ENCODE measurements around the gene TNFRSF17.

Gene TNFRSF17

GRCh38 chr16:11986521-11987057 is 21.6 kb downstream of the TNFRSF17 start:
- no peak overlapping the region for H3K4me3 ChIP-seq
- no peaks in the 10 kb centered on the region for H3K9me3 ChIP-seq
- no peaks in the 10 kb centered on the region for H3K36me3 ChIP-seq
- H3K27ac ChIP-seq, result no peak overlapping the region
- TF ChIP-seq CTCF (IDR thresholded peaks at IDR 0.05), result no peak
- no peaks in the 10 kb centered on the region for H3K27me3 ChIP-seq
- intact Hi-C loops (cut with DNase I; ENCODE audit: low total_unique reads), result no loop called here
- DNase-seq, result no peak
- H3K4me1 ChIP-seq, result no peaks in the 10 kb centered on the region

- H3K4me3 ChIP-seq, result no peak overlapping the region
- no peaks in the 10 kb centered on the region for H3K36me3 ChIP-seq
- intact Hi-C loops (cut with DNase I; ENCODE audit: low total_unique reads), result no loop called here
- no peak overlapping the region for H3K27ac ChIP-seq
- no peaks in the 10 kb centered on the region for H3K9me3 ChIP-seq
- DNase-seq, result no peak
- TF ChIP-seq CTCF (IDR thresholded peaks at IDR 0.05), result no peak
- no peaks in the 10 kb centered on the region for H3K4me1 ChIP-seq
- H3K27me3 ChIP-seq, result no peaks in the 10 kb centered on the region
These were observed 23.4 kb downstream of the TNFRSF17 start for GRCh38 chr16:11988258-11988978.

- H3K9me3 ChIP-seq, result no peaks in the 10 kb centered on the region
- no peak for TF ChIP-seq CTCF (IDR thresholded peaks at IDR 0.05)
- H3K27ac ChIP-seq, result no peak overlapping the region
- H3K4me1 ChIP-seq, result no peaks in the 10 kb centered on the region
- no peaks in the 10 kb centered on the region for H3K27me3 ChIP-seq
- H3K4me3 ChIP-seq, result no peak overlapping the region
- no peaks in the 10 kb centered on the region for H3K36me3 ChIP-seq
- no peak for DNase-seq
- intact Hi-C loops (cut with DNase I; ENCODE audit: low total_unique reads), result no loop called here
These were observed 25.8 kb downstream of the TNFRSF17 start for GRCh38 chr16:11990702-11991390.

GRCh38 chr16:11992008-11992584 is 27.1 kb downstream of the TNFRSF17 start:
- Histone ChIP-seq H3K27ac (no peak overlapping the region), H3K9me3 (no peaks in the 10 kb centered on the region), H3K4me3 (no peak overlapping the region), H3K27me3 (no peaks in the 10 kb centered on the region), H3K4me1 (no peaks in the 10 kb centered on the region), H3K36me3 (no peaks in the 10 kb centered on the region)
- intact Hi-C loops (cut with DNase I; ENCODE audit: low total_unique reads), result no loop called here
- DNase-seq, result no peak
- TF ChIP-seq CTCF (IDR thresholded peaks at IDR 0.05), result no peak

- Histone ChIP-seq H3K4me1 (no peaks in the 10 kb centered on the region), H3K36me3 (no peaks in the 10 kb centered on the region), H3K27ac (no peak overlapping the region), H3K27me3 (no peaks in the 10 kb centered on the region), H3K9me3 (no peaks in the 10 kb centered on the region), H3K4me3 (no peak overlapping the region)
- intact Hi-C loops (cut with DNase I; ENCODE audit: low total_unique reads), result no loop called here
- no peak for DNase-seq
- TF ChIP-seq CTCF (IDR thresholded peaks at IDR 0.05), result no peak
These were observed 27.8 kb downstream of the TNFRSF17 start for GRCh38 chr16:11992586-11993524.

Measured in tibial artery (tissue), 4 donors.